Smooth muscle cell (in vitro differentiated cells): ENCODE data around the gene NTM. TPM values are rescaled to one million over a fixed set of nuclear protein-coding genes. Genes with fewer than 3 reads are reported as not detected.

Source experiments
- DNase-seq: peaks from one replicate; lab custom pipeline; 2025; ENCODE audit not compliant: unreplicated experiment; lab: John Stamatoyannopoulos, UW
- H2AFZ ChIP-seq: fragments of 200-600 bp; sonication (generic); 2 replicates; pipeline ENCODE4 v1.6.0; 2016; ENCODE audit warnings: antibody characterized with exemption, low read depth, mild to moderate bottlenecking
- H3F3A ChIP-seq: fragments of 200-600 bp; sonication (generic); 2 replicates; pipeline ENCODE4 v1.6.0; 2017; ENCODE audit warnings: antibody characterized with exemption, low read depth
- H3K27ac ChIP-seq: fragments of 200-600 bp; sonication (generic); 2 replicates; pipeline ENCODE4 v1.5.1; 2016; ENCODE audit warnings: low read depth, mild to moderate bottlenecking
- H3K27me3 ChIP-seq: fragments of 200-600 bp; sonication (generic); 2 replicates; pipeline ENCODE4 v1.6.1; 2016; ENCODE audit warnings: low read depth, mild to moderate bottlenecking
- H3K36me3 ChIP-seq: fragments of 200-600 bp; sonication (generic); 2 replicates; pipeline ENCODE4 v1.5.1; 2016; ENCODE audit warnings: low read depth
- H3K4me1 ChIP-seq: fragments of 200-600 bp; sonication (generic); 2 replicates; pipeline ENCODE4 v1.5.1; 2016; ENCODE audit warnings: low read depth
- H3K4me2 ChIP-seq: fragments of 200-600 bp; sonication (generic); 2 replicates; pipeline ENCODE4 v1.6.0; 2016; ENCODE audit warnings: mild to moderate bottlenecking
- H3K4me3 ChIP-seq: fragments of 200-600 bp; sonication (generic); 2 replicates; pipeline ENCODE4 v1.5.1; 2016; ENCODE audit warnings: mild to moderate bottlenecking
- H3K79me2 ChIP-seq: fragments of 200-600 bp; sonication (generic); 2 replicates; pipeline ENCODE4 v1.6.0; 2016; ENCODE audit warnings: low read depth, mild to moderate bottlenecking
- H3K9ac ChIP-seq: fragments of 200-600 bp; sonication (generic); 2 replicates; pipeline ENCODE4 v1.6.0; 2016; ENCODE audit warnings: low read depth
- H3K9me3 ChIP-seq: fragments of 200-600 bp; sonication (generic); replicated peaks from 2 replicates; pipeline ENCODE4 v1.5.1; 2016; ENCODE audit warnings: low read depth
- H4K20me1 ChIP-seq: fragments of 200-600 bp; sonication (generic); 2 replicates; pipeline ENCODE4 v1.6.0; 2016; ENCODE audit warnings: low read depth
- CTCF ChIP-seq: fragments of 200-600 bp; sonication (generic); IDR thresholded peaks from 2 replicates; pipeline ENCODE4 v1.5.1; 2017; ENCODE audit warnings: borderline replicate concordance, mild to moderate bottlenecking, antibody characterized with exemption; ENCODE audit not compliant: insufficient read depth, poor library complexity, severe bottlenecking
- WGBS: methylation state at CpG from one replicate; pipeline ENCODE4 v1.1.7; 2016; ENCODE audit warnings: low lambda C conversion rate; 5-methylcytosine and 5-hydroxymethylcytosine counted together
- polyA plus RNA-seq: library from polyadenylated mRNA; unstranded; fragments of >200 nt; fragmentation: Nextera tagmentation; extraction: Ambion mirVana; gene quantifications from 2 replicates; pipeline ENCODE4 v1.2.1, GENCODE V29; 2016
- total RNA-seq: library from RNA; depleted of rRNA; stranded (reverse); fragments of >200 nt; gene quantifications from 2 replicates; pipeline ENCODE4 v1.2.3, GENCODE V29; 2014

NTM gene
- total and polyA plus RNA-seq, 2 experiments from 2014 or later = 68.9 to 123 TPM

GRCh38 chr11:132137981-132138313 lies 767.5 kb downstream of the NTM start:
- TF ChIP-seq CTCF = no peak
- peaks cover 14% of the 10 kb centered on the region for H4K20me1 ChIP-seq
- peaks cover 11% of the 10 kb centered on the region for H3K27me3 ChIP-seq
- no peak overlapping the region for H2AFZ ChIP-seq
- no peaks in the 10 kb centered on the region for H3F3A ChIP-seq
- 84% methylated on average over 3 of the region's 3 CpGs for WGBS
- no peaks in the 10 kb centered on the region for H3K4me1 ChIP-seq
- H3K4me3 ChIP-seq = no peak overlapping the region
- H3K9me3 ChIP-seq = no peaks in the 10 kb centered on the region
- no peak overlapping the region for H3K4me2 ChIP-seq
- H3K27ac ChIP-seq = no peak overlapping the region
- H3K36me3 ChIP-seq = no peaks in the 10 kb centered on the region
- H3K79me2 ChIP-seq = peaks cover 5% of the 10 kb centered on the region
- H3K9ac ChIP-seq = no peak overlapping the region
- DNase-seq = no peak

- H3K9ac ChIP-seq = no peak overlapping the region
- 87% methylated on average over 2 of the region's 2 CpGs for WGBS
- no peak for TF ChIP-seq CTCF
- H3K36me3 ChIP-seq = no peaks in the 10 kb centered on the region
- peaks cover 14% of the 10 kb centered on the region for H4K20me1 ChIP-seq
- no peaks in the 10 kb centered on the region for H3K4me1 ChIP-seq
- no peaks in the 10 kb centered on the region for H3F3A ChIP-seq
- no peak overlapping the region for H3K27ac ChIP-seq
- H3K4me3 ChIP-seq = no peak overlapping the region
- H3K4me2 ChIP-seq = no peak overlapping the region
- H3K79me2 ChIP-seq = peaks cover 5% of the 10 kb centered on the region
- H3K9me3 ChIP-seq = no peaks in the 10 kb centered on the region
- H3K27me3 ChIP-seq = peaks cover 5% of the 10 kb centered on the region
- no peak overlapping the region for H2AFZ ChIP-seq
- DNase-seq = no peak
These were observed 768.8 kb downstream of the NTM start for GRCh38 chr11:132139181-132139580.

- no peak overlapping the region for H3K4me3 ChIP-seq
- H3F3A ChIP-seq = no peaks in the 10 kb centered on the region
- TF ChIP-seq CTCF = no peak
- peaks cover 14% of the 10 kb centered on the region for H4K20me1 ChIP-seq
- no peak overlapping the region for H2AFZ ChIP-seq
- WGBS = 77% methylated on average over 3 of the region's 3 CpGs
- H3K9ac ChIP-seq = no peak overlapping the region
- no peaks in the 10 kb centered on the region for H3K9me3 ChIP-seq
- DNase-seq = no peak
- peaks cover 3% of the 10 kb centered on the region for H3K79me2 ChIP-seq
- no peak overlapping the region for H3K4me2 ChIP-seq
- peaks cover 5% of the 10 kb centered on the region for H3K27me3 ChIP-seq
- H3K36me3 ChIP-seq = no peaks in the 10 kb centered on the region
- no peaks in the 10 kb centered on the region for H3K4me1 ChIP-seq
- no peak overlapping the region for H3K27ac ChIP-seq
These were observed 769.6 kb downstream of the NTM start for GRCh38 chr11:132140056-132140455.

GRCh38 chr11:132142121-132142520 lies 771.7 kb downstream of the NTM start:
- Histone ChIP-seq H2AFZ (no peak overlapping the region), H3K9ac (no peak overlapping the region), H3K36me3 (no peaks in the 10 kb centered on the region), H3K4me1 (no peaks in the 10 kb centered on the region), H3K27me3 (peaks cover 5% of the 10 kb centered on the region), H3K4me2 (no peak overlapping the region), H3K27ac (no peak overlapping the region), H3K9me3 (no peaks in the 10 kb centered on the region), H4K20me1 (peaks cover 22% of the 10 kb centered on the region), H3F3A (no peaks in the 10 kb centered on the region), H3K79me2 (no peaks in the 10 kb centered on the region), H3K4me3 (no peak overlapping the region)
- WGBS = 92% methylated on average over 9 of the region's 9 CpGs
- DNase-seq = no peak
- TF ChIP-seq CTCF = no peak
